DND-41 (cell line): ENCODE data around the gene LARP1.

Experiments
- ATAC-seq: fragments of 200-7000 bp; cut with Tn5 transposase; 3 replicates; pipeline ENCODE4 v1.9.1; 2021; ENCODE audit warnings: low read depth; ENCODE audit not compliant: insufficient read depth
- DNase-seq: peaks from one replicate; pipeline ENCODE4 v3.0.0-alpha.2; 2020
- H2AFZ ChIP-seq: 2 replicates; pipeline ENCODE4 v1.6.0; 2012; ENCODE audit warnings: low read depth, low read length
- H3K27ac ChIP-seq: 2 replicates; pipeline ENCODE4 v1.5.1; 2012; ENCODE audit warnings: low read length, inconsistent platforms
- H3K27me3 ChIP-seq: fragments of 200-600 bp; sonication (generic); 2 replicates; pipeline ENCODE4 v1.6.0; 2012; ENCODE audit warnings: low read length, mild to moderate bottlenecking, inconsistent platforms; ENCODE audit not compliant: insufficient read depth, poor library complexity
- H3K36me3 ChIP-seq: 2 replicates; pipeline ENCODE4 v1.5.1; 2012; ENCODE audit warnings: low read length, inconsistent platforms; ENCODE audit not compliant: insufficient read depth
- H3K4me1 ChIP-seq: 2 replicates; pipeline ENCODE4 v1.5.1; 2012; ENCODE audit warnings: mild to moderate bottlenecking, low read length; ENCODE audit not compliant: insufficient read depth
- H3K4me2 ChIP-seq: 2 replicates; pipeline ENCODE4 v1.6.0; 2012; ENCODE audit warnings: mild to moderate bottlenecking, moderate library complexity, low read length, inconsistent platforms; ENCODE audit not compliant: insufficient read depth
- H3K4me3 ChIP-seq, 2 experiments: fragments of 200-600 bp in 1 of 2; shearing (Covaris generic) in 1 of 2; 2 replicates each; pipeline ENCODE4 v1.5.1; 2012 to 2016; ENCODE audit warnings: inconsistent platforms in 2 of 2, low read length in 2 of 2, mild to moderate bottlenecking in 2 of 2, low read depth in 1 of 2, moderate library complexity in 1 of 2
- H3K79me2 ChIP-seq: 2 replicates; pipeline ENCODE4 v1.6.0; 2012; ENCODE audit warnings: low read length, inconsistent platforms; ENCODE audit not compliant: insufficient read depth
- H3K9ac ChIP-seq: 2 replicates; pipeline ENCODE4 v1.6.0; 2012; ENCODE audit warnings: low read depth, mild to moderate bottlenecking, inconsistent platforms, low read length, moderate library complexity
- H3K9me3 ChIP-seq: 2 replicates; pipeline ENCODE4 v1.5.1; 2012; ENCODE audit warnings: low read length, moderate library complexity, mild to moderate bottlenecking, inconsistent platforms; ENCODE audit not compliant: insufficient read depth, severe bottlenecking
- H4K20me1 ChIP-seq: 2 replicates; pipeline ENCODE4 v1.6.0; 2012; ENCODE audit warnings: low read length; ENCODE audit not compliant: insufficient read depth
- CTCF ChIP-seq: IDR thresholded peaks from 2 replicates; pipeline ENCODE4 v1.5.1; 2012; ENCODE audit warnings: borderline replicate concordance, low read length, moderate library complexity, mild to moderate bottlenecking; ENCODE audit not compliant: poor library complexity, severe bottlenecking; ENCODE audit errors: extremely low read depth
- EZH2 ChIP-seq: IDR thresholded peaks from 3 replicates; pipeline ENCODE4 v1.6.1; 2012; ENCODE audit warnings: borderline replicate concordance, low read depth, mild to moderate bottlenecking, moderate library complexity, low read length, inconsistent platforms; ENCODE audit not compliant: severe bottlenecking

Gene LARP1

DNA sequence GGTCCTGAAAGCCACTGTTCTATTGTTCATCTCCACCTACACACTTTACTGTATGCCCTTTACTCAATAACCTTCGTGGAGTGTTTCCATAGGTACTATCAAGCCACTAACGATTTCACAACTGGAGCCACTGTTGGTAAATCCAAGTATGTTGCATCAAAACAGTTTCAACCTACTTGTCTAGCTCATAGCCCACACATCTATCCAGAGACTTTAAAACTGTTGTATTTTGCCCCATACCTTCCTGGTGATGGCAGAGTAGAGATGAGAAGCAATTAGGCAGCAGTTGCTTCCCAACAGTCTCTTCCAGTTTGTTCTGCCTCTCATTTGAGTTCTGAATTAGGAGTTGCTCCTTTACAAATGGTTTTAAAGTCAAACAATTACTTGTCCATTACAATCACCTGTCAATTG, 94.6 kb downstream of the LARP1 start:
- no peaks in the 10 kb centered on the region for H4K20me1 ChIP-seq
- H3K27ac ChIP-seq, result no peak overlapping the region
- H3K79me2 ChIP-seq, result no peaks in the 10 kb centered on the region
- H3K4me3 ChIP-seq, result no peak overlapping the region
- H2AFZ ChIP-seq, result no peak overlapping the region
- H3K9me3 ChIP-seq, result no peaks in the 10 kb centered on the region
- no peak for TF ChIP-seq CTCF
- no peak for TF ChIP-seq EZH2
- no peaks in the 10 kb centered on the region for H3K27me3 ChIP-seq
- H3K4me1 ChIP-seq, result no peaks in the 10 kb centered on the region
- H3K36me3 ChIP-seq, result no peaks in the 10 kb centered on the region
- no peak overlapping the region for H3K9ac ChIP-seq
- no peak for DNase-seq
- no peak for ATAC-seq
- H3K4me2 ChIP-seq, result no peak overlapping the region

DNA sequence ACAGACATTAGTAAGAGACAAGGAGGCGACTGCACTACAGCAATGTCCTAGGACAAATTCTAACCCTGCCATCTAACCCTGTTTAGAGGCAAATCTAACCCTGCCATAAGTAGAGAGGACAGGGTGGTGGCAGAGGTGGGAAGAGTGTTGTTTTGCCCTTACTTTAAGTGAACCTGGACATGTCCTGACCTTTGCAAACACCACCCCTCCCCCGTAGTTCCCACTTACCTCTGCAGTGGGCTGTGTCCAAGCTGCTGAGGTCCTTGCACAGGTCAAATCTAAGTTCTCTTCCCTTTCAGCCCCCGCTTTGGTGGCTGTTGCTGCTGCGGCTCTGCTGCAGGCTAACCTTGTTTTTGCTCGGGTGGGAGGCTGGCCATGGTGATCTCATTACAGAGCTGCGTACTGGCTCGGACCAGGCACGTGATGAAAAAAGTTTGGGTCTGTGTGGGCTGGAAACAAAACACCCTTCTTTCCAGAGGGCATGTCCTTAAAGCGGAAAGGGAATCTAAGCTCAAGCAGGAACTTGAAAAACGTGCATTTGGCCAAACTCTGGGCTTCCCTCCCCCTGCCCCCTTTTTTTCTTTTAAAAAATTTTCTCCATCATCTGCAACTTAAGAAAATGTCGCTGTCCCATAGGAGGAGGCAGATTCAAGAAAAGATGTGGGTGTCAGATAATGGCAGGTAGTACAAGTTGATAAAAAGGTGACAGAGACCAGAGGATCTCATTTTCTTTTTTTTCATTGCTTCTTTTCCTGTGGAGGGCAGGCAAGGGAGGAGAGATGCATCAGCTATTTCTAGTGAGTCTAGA, 95.3 kb downstream of the LARP1 start, which contains the start of gene FAXDC2:
Gene FAXDC2, minus strand, starts transcription at position 349 of the 808 bp plus-strand sequence. CDS start 12,425 bp downstream, outside the sequence.
- Histone ChIP-seq H3K79me2 (no peaks in the 10 kb centered on the region), H3K9ac (no peak within 1 kb of the TSS), H2AFZ (no peak within 1 kb of the TSS), H3K27me3 (no peaks in the 10 kb centered on the region), H3K36me3 (no peaks in the 10 kb centered on the region), H4K20me1 (no peaks in the 10 kb centered on the region), H3K27ac (no peak within 1 kb of the TSS), H3K4me1 (no peaks in the 10 kb centered on the region), H3K9me3 (no peaks in the 10 kb centered on the region), H3K4me2 (no peak within 1 kb of the TSS), H3K4me3 (no peak within 1 kb of the TSS)
- DNase-seq (no peak), ATAC-seq (no peak)
- TF ChIP-seq EZH2, result no peak
- TF ChIP-seq CTCF, result no peak

DNA sequence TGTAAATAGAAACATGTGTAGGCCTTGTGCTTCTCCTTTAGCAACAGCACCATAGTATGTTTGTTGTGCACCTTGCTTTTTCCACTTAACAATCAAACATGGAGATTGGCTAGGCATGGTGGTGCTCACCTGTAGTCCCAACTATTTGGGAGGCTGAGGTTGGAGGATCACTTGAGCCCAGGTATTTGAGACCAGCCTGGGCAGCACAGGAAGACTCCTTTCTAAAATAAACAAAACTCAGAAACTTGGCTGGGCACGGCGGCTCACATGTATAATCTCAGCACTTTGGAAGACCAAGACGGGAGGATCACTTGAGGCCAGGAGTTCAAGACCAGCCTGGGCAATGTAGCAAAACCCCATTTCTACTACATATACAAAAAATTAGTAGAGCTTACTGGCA, 96.2 kb downstream of the LARP1 start:
- no peak overlapping the region for H3K27ac ChIP-seq

More for the DNA sequence above, 96.2 kb downstream of the LARP1 start:
- Histone ChIP-seq H3K36me3 (no peaks in the 10 kb centered on the region), H2AFZ (no peak overlapping the region), H3K4me3 (no peak overlapping the region), H4K20me1 (no peaks in the 10 kb centered on the region), H3K79me2 (no peaks in the 10 kb centered on the region), H3K27me3 (no peaks in the 10 kb centered on the region), H3K9me3 (no peaks in the 10 kb centered on the region), H3K4me2 (no peak overlapping the region), H3K4me1 (no peaks in the 10 kb centered on the region), H3K9ac (no peak overlapping the region)
- DNase-seq (no peak), ATAC-seq (no peak)
- TF ChIP-seq EZH2 (no peak), CTCF (no peak)
